RWPE1 (cell line): Measurements from ENCODE around the gene C1QTNF2.

Experiments
- CTCF ChIA-PET: fragments of 350-600 bp; sonication (Branson Sonifier 250); formaldehyde crosslinking; extraction: SDS; loops from one replicate; lab custom pipeline; 2021; lab: Yijun Ruan, JAX
- POLR2A ChIA-PET: fragments of 400-600 bp; formaldehyde crosslinking; extraction: SDS; loops from one replicate; lab custom pipeline; 2020; ENCODE audit warnings: antibody characterized with exemption; ENCODE audit not compliant: low non-redundant PET; lab: Yijun Ruan, JAX
- DNase-seq: peaks from one replicate; pipeline ENCODE4 v3.0.0; 2012; ENCODE audit warnings: low spot score
- H3K27ac ChIP-seq: fragments of 450-650 bp; 2 replicates; pipeline ENCODE4 v1.5.1; 2017
- TF ChIP-seq, protein P1 (sequence below): fragments of 450-650 bp; conservative IDR thresholded peaks from 2 replicates; pipeline ENCODE4 v1.5.1; 2017; ENCODE audit warnings: low read depth, mild to moderate bottlenecking

C1QTNF2 gene

DNA sequence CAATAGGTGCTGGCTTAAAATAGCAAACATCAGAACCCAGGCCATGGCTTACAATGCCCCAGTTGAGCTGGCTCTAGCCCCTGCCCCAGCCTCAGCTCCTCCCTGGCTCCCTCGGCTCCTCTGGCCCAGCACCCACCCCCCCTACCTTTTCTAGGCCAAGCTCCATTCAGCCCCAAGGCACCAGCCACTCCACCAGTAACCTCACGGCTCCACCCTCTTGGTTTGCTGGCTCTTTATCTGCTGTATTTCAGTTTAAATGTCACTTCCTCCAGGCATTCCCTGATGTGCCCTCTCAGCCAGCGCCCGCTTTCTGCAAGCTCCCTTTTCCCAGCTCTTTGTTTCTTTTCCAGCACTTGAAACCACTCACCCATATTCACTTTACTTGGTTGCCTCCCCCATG is 10.6 kb downstream of the C1QTNF2 start:
- TF ChIP-seq, protein P1, sequence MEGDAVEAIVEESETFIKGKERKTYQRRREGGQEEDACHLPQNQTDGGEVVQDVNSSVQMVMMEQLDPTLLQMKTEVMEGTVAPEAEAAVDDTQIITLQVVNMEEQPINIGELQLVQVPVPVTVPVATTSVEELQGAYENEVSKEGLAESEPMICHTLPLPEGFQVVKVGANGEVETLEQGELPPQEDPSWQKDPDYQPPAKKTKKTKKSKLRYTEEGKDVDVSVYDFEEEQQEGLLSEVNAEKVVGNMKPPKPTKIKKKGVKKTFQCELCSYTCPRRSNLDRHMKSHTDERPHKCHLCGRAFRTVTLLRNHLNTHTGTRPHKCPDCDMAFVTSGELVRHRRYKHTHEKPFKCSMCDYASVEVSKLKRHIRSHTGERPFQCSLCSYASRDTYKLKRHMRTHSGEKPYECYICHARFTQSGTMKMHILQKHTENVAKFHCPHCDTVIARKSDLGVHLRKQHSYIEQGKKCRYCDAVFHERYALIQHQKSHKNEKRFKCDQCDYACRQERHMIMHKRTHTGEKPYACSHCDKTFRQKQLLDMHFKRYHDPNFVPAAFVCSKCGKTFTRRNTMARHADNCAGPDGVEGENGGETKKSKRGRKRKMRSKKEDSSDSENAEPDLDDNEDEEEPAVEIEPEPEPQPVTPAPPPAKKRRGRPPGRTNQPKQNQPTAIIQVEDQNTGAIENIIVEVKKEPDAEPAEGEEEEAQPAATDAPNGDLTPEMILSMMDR = no peak
- peak overlapping the region; percentile 7; the same call in 1 of the 2 replicates for H3K27ac ChIP-seq
- no peak for DNase-seq
- CTCF ChIA-PET = interaction anchor here (0.5 to 2.5 kb wide), 3 partner anchors 15 to 338 kb away, joined by 3 to 13 read pairs (median 4); no protein-coding TSS in a partner anchor
- POLR2A ChIA-PET = no interaction called here

DNA sequence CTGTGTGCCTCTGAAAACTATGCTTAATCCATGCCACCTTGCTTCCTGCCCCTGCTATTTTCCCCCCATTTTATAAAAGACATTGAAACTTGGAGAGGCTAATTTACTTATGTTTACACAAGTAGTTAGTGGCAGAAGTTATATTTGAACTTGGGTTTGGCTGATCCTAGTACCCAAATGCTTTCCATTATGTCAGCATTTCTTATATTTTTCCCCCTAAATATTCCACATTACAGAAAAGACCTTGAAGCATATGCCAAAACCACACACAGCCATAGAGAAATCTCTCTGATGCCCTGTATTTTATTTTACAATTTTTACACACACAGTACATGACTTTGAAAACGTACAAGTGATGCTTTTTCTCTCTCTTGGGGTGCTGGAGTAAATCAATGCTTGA is 11.2 kb downstream of the C1QTNF2 start:
- ChIA-PET POLR2A (no interaction called here), CTCF (interaction anchor here (1.3 to 2.5 kb wide), 2 partner anchors 14 to 338 kb away, joined by 4 to 13 read pairs; no protein-coding TSS in a partner anchor)
- no peak overlapping the region for H3K27ac ChIP-seq
- DNase-seq = no peak
- TF ChIP-seq, protein P1 = no peak

DNA sequence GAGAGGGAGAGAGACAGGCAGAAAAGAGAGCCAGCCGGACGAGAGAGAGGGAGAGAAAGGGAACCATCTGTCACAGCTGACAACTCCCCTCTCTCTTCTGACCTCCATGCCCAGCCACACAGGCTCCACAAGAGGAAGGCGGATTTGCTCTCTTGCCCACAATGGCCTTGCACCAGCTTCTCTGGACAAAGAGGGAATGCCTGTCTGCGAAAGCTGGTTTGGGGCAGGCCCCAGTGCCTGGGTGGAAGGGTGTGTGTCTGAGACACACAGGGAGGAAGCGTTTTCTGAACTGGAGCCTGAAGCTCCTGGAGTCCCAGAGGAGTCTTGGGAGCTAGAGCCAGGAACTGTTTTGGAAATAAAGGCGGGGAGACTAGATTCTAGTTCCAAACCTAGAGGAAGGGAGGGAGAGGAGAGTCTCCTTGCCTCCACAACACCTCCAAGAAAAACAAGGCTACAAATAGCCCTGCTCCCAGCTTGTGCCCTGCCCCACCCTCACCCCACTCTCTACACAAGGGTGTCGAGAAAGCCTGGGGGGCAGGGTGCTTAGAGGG is 12.5 kb downstream of the C1QTNF2 start:
- TF ChIP-seq, protein P1 = no peak
- no peak for DNase-seq
- H3K27ac ChIP-seq = no peak overlapping the region
- POLR2A ChIA-PET = no interaction called here
- CTCF ChIA-PET = interaction anchor here (0.6 to 1.6 kb wide), 3 partner anchors 33 to 188 kb away, joined by 3 to 5 read pairs (median 3); no protein-coding TSS in a partner anchor

DNA sequence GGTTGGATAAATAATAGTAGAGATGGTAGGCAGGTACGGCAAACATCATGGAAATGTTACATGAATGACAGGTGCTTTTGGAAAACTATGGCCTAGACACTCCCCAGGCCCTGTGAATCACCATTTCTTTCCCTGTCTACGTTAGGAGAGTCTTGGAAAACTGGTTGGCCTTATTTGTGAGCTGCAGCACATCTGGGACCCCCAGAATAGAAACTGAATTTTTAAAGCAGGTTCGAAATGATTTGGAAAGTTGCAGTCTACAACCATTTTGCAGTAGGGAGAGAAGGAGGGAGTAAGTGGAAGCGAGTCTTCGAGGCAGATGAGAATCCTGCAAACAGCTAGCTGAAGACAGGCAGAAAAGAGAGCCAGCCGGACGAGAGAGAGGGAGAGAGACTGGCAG is 13.0 kb downstream of the C1QTNF2 start:
- ChIA-PET CTCF (interaction anchor here (0.6 to 1.6 kb wide), 2 partner anchors 34 to 188 kb away, joined by 3 read pairs; no protein-coding TSS in a partner anchor), POLR2A (no interaction called here)

DNA sequence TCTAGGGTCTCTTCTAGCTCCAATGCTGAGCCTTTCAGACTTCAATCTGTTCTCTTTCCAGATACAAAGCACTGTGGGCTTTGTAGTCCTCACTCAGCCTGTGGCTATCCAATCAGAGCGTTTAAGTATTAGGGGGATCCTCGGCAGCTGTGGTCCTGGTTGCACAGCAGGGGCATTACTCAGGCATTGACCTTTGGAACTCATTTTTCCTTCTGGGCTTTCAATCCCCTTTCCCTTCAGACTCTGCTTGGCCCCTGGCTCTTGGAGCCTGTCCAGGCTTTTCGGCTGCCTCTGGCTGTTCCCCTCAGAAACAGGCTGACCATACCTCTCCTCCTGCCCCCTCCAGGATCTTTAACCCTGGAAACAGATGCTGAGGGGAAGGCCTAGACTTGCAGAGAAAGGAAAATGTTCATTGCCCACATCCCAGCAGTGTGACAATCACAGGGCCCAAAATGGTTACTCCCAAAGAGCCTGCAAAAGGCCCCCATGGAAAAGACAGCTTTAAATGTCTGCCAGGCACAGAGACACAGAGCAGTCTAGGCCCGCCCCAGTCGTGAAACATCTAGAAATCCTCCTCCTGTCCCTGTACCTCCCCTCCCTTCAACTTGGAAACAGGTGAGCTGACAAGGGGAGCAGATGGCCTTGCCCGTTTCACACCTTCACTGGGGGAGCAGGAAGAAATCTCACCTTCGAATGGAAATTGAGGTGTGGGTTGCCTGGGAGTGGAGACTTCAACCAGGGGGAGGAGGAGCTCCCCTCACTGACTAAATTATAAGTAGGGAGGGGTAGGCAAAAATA is 13.7 kb downstream of the C1QTNF2 start:
- ChIA-PET POLR2A (no interaction called here), CTCF (interaction anchor here (0.6 to 1.6 kb wide), 2 partner anchors 34 to 187 kb away, joined by 3 read pairs; no protein-coding TSS in a partner anchor)
- TF ChIP-seq, protein P1 = no peak
- no peak for DNase-seq
- H3K27ac ChIP-seq = no peak overlapping the region

More for the DNA sequence above, 13.0 kb downstream of the C1QTNF2 start:
- H3K27ac ChIP-seq = no peak overlapping the region
- TF ChIP-seq, protein P1 = no peak
- no peak for DNase-seq

DNA sequence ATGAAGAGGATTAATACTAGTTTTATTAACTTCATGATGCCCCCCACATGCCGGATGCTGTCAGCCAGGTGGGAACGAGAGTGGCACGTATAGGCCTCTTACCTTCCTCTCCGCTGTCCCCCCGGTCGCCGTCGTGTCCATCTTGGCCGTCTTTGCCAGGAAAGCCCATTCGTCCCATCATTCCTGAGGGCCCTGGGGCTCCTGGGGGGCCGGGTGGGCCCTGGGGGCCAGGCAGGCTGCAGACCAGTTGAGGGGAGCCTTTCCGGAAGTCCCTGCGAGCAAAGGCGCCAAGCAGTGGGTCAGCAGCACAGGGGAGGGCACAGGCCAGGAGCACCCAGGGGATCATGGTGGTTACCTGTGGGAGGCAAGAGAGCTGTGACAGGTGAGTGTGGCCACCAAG is 15.8 kb downstream of the C1QTNF2 start:
- no peak for DNase-seq
- POLR2A ChIA-PET = no interaction called here
- CTCF ChIA-PET = no interaction called here
- no peak overlapping the region for H3K27ac ChIP-seq
- TF ChIP-seq, protein P1 = no peak
